Stimulated activated CD4-positive, alpha-beta T cell treated with anti-CD3 and anti-CD28 coated beads, Interleukin-4, amount 100 ng/mL, for 1 hour (primary cell): ENCODE data around the gene CCDC102B.
"Not testable (repeated sequence)": the region's sequence is repeated elsewhere in the genome, so short reads cannot be mapped to it uniquely, and the experiment has no call there.

Experiments
- DNase-seq: peaks from one replicate; pipeline ENCODE4 v3.0.0-alpha.2; 2020

CCDC102B gene

DNA sequence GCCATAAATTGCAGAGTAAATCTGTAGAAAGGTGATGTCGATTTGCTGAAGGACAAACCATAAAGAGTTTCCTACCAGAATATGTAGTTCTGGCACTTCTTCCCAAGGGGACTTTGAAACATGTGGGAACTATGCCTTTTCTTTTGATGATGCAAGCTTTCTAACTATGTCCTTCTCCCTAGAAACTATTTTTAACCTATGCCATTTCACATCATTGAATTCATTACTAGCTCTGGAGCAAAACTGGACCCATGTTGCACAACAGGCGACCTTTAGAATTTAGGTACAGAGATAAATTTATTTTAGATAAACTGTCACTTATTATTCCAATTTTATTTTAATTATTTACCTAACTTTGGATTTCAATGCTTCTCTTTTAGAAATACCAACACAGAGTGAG lies 186.5 kb downstream of the CCDC102B start:
- DNase-seq: no peak

- DNase-seq: no peak
Measured at GRCh38 chr18:68985172-68985820, 187.4 kb downstream of the CCDC102B start.

DNA sequence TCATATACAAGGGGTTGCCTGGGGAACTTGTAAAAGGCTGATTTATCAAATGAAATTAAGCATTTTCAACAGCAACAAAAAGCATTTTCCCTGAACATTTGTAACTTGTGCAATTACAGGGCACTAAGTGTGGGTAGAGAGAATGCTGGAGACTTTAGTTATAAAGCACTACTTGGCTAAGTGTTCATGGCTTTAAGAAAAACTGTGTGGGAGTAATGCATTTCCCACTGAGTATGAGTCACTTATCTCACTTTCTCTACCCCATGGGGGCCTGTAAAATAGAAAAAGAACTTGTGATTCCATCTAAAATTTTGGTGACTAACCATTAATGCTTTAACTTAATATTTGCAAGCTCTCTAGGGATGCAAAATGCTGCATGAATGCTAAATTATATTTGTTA lies 193.4 kb downstream of the CCDC102B start:
- DNase-seq: no peak

DNA sequence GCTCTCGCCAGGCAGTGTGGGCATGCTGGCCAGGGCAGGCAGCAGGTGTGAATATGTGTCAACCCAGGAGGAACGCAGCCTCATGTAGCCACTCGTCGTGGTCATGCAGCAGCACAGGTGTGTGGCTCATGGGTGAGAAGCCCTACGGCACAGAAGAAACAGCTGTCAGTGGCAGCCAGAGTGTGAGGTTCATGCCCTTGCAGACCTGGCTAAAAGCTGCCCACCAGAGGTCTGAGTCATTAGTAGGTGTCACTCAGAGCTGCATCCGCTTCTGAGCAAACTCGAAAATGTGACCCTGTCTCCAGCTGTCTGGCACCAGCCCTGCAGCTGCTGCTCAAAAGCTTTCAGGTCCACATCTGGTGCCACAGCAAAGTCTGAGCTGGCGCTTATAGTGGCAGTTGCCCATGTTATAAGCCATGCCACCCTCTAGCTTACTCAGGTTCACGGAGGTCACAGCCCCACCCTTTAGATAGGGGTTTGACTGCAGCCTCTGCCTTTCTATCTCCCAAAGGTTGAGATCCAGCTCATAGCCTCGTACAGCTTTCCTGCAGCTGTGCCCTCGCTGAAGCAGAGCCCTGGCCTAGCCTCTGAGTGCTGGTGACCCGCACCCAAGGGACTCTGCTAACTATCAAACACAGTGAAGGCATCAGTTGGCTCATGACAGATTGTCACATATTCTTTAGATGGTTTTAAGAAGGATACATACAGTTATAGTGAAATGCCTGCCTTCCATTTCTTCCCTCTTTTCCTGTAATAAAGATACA lies 195.0 kb downstream of the CCDC102B start:
- no peak for DNase-seq

- no peak for DNase-seq
Measured at GRCh38 chr18:68995675-68996074, 197.8 kb downstream of the CCDC102B start.

- DNase-seq: no peak
Measured at GRCh38 chr18:68997845-68998244, 200.0 kb downstream of the CCDC102B start.

- no peak for DNase-seq
Measured at GRCh38 chr18:69000366-69000765, 202.5 kb downstream of the CCDC102B start.

GRCh38 chr18:69002233-69002632 lies 204.4 kb downstream of the CCDC102B start:
- no peak for DNase-seq

DNA sequence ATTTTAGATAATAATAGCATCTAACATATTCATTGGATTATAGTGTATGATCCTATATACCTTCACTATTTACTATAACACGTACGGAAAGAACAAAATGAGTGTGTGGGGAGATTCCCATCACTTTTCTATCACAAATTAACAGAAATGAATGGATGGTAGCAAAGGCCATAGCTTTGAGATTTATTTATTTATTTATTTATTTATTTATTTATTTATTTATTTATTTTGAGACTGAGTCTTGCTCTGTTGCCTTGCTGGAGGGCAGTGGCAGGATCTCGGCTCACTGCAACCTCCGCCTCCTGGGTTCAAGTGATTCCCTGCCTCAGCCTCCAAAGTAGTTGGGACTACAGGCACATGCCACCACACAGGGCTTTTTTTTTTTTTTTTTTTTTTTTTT lies 208.3 kb downstream of the CCDC102B start:
- DNase-seq: not testable (repeated sequence)

GRCh38 chr18:69008538-69008937 lies 210.7 kb downstream of the CCDC102B start:
- no peak for DNase-seq

DNA sequence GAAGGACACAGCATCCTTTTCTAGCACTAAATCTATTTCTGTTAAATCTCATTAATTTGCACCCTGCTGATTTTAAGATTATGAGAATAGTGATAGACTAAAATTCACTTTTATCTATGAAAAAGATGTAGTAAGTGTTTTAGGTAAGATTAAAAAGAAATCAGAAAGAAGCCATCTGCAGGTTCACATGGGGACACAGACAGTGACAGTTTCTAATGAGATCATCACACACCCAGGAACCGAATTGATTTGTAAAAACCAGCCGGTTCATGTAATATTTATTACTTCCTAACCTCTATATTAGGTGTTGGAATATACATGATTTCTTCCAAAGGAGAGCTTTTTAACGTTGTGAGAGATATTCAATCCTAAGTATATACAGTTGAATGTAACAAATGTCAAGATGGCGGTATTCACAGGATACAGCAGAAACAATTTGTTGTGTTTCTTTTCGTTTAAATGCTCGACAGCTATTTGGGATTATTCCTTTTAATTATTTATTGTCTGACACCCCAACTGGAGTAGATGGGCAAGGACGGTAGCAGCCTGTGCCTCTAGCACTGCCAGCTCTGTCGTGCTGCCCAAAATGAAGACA lies 223.4 kb downstream of the CCDC102B start:
- DNase-seq: no peak

DNA sequence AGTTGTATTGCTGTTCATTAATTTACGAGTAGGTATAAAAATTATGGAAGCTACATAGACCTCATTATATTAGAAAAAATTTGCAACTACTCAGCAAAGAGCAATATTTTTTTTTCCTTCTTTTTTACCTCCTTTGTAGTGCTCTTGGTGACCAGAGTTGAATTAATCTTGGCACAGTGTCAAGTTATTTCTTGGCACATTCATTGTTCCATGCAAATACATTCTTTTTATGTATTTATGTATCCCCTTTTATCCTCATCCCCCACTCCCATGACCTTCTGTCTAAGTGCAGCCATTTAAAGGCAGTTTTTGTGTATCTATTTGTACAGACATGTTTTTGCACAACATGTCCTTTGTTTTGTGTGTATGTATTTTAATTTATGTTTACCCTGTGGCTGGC lies 224.5 kb downstream of the CCDC102B start:
- DNase-seq: no peak

DNA sequence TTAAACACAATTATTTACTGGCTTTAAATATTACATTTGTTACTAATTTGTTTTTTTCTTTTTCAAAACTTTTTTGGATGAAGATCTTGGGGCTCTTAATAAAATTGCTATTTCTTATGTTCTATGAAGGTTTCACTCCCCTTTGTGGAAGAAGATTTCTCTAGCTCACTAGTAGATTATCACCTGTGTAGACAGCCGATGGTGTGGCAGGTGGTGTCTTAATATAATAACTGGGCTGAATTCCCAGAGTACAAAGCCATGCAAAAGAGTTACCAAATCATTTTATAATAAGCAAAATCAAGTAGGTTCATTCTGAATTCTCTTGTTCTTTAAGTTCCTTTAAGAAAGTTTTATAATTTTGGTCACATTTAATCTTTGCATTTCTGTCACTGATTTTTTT lies 233.7 kb downstream of the CCDC102B start:
- DNase-seq: no peak

DNA sequence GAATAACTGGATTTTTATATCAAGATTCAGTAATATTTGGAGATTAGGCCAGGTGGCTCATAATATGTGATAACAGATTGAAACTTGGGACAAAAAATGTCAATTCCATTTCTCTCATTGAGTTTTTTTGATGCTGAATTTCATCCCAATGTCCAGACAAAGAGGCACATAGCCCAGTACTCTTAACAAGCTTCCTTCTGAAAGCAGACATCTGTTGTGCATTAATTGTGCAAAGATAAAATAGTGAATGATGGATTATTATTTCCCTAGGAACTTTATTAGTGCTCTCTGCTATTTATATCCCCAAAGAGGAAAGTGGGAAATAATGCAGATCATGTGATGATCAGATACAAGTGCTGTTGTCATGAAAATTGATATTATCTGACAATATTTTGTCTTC lies 234.1 kb downstream of the CCDC102B start:
- no peak for DNase-seq

DNA sequence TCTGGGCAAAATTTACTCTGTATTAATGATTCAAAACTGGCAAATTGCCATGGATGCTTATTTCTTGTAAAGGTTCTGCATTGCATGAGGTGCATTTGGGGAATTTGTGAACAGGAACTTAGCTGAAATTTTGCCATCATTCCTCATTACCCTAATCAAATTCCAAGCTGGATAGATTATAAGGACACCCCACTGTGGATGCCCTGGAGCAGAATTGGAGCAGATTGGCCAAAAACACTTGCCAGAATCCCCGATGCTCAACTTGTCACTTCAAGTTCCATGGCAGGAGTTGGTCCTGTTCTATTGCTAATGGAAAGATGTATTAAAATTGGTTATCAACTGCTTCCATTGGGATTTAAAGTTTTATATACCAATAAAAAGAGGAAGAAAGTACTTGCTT lies 237.9 kb downstream of the CCDC102B start:
- DNase-seq: no peak

DNA sequence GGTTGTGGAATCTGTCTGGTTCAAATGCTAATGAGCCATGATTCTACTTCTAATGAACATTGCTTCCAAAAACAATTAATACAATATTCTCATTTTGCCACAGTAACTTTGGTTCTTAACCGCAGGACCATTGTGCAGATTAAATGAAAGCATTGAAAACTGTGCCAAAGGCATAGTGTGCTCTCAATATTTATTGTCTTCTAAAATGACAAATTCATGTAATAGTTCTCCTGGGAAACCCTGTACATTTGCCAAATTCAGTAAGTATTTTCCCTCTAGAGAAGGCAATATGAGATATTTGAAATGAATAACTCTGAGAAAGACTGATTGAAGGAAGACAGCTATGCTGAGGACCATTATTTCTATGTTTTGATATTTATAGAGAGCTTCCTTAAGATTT lies 246.3 kb downstream of the CCDC102B start:
- DNase-seq: no peak

DNA sequence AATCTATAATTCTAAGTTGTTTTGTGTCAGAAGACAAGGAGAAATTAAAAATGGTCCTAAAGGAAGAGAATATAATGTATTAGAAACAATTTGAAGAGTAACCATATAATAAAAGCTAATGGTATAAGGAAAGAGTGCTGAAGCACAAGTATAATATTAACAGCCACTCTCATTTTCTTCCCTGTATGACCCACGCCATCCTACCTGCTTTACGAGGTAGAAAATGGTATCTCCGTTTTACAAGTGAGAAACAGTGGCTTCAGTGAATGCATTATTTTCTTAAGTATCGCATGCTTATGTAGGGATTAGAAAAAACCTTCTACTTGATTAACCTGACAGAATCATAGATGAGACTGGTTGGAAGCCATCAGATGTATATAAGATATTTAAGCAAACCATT lies 266.2 kb downstream of the CCDC102B start:
- no peak for DNase-seq

GRCh38 chr18:69067048-69067447 lies 269.2 kb downstream of the CCDC102B start:
- no peak for DNase-seq

- DNase-seq: no peak
Measured at GRCh38 chr18:69071680-69072079, 273.8 kb downstream of the CCDC102B start.

DNA sequence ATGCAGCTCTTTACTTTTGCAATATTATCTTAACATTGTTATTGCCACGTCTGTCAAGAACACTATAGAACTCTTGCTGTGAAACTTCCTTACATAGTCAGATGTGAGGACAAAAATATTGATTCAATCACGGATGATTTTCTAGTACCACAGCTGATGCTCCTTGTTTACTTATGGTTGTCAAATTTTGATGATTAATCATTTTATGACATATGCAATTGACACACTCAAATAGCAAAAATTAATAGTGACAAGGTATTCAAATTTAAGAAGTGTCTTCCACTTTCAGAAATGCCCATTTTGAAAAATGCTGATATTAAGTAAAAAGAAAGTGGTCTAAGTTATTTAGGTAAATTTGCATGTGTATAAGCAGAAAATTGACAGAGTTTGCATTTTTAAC lies 284.0 kb downstream of the CCDC102B start:
- no peak for DNase-seq

GRCh38 chr18:69082499-69082898 lies 284.6 kb downstream of the CCDC102B start:
- DNase-seq: no peak

- no peak for DNase-seq
Measured at GRCh38 chr18:69085951-69086350, 288.1 kb downstream of the CCDC102B start.

- no peak for DNase-seq
Measured at GRCh38 chr18:69088973-69089372, 291.1 kb downstream of the CCDC102B start.

- DNase-seq: no peak
Measured at GRCh38 chr18:69097349-69097748, 299.5 kb downstream of the CCDC102B start.
